Activated CD4-positive, CD25-positive, alpha-beta regulatory T cell (primary cell): Measurements from ENCODE around the gene GP1BA.

Source experiments
- DNase-seq, 4 experiments: peaks; one replicate each; lab custom pipeline; 2025; lab: John Stamatoyannopoulos, UW

The GP1BA gene

GRCh38 chr17:4974115-4974670 is 42.1 kb downstream of the GP1BA start:
- DNase-seq = no peak

GRCh38 chr17:4978726-4979125 is 46.6 kb downstream of the GP1BA start:
- no peak for DNase-seq

- DNase-seq = no peak
These were observed 48.7 kb downstream of the GP1BA start for GRCh38 chr17:4980644-4981216.

- DNase-seq = no peak
These were observed 50.2 kb downstream of the GP1BA start for GRCh38 chr17:4982305-4982704.
